Choroid plexus epithelial cell (primary cell): ENCODE results near the gene NCOA3.

Source experiments
- DNase-seq: peaks from one replicate; pipeline ENCODE4 v3.0.0-alpha.2; 2010; ENCODE audit warnings: low read depth
- H3K4me3 ChIP-seq: 2 replicates; pipeline ENCODE4 v1.5.1; 2011; ENCODE audit warnings: low read depth, mild to moderate bottlenecking, control low read depth, low read length, moderate library complexity
- TF ChIP-seq, protein P1 (sequence below): conservative IDR thresholded peaks from 2 replicates; pipeline ENCODE4 v1.5.1; 2011; ENCODE audit warnings: low read depth, mild to moderate bottlenecking, control low read depth, inconsistent platforms, low read length, moderate library complexity

The NCOA3 gene

DNA sequence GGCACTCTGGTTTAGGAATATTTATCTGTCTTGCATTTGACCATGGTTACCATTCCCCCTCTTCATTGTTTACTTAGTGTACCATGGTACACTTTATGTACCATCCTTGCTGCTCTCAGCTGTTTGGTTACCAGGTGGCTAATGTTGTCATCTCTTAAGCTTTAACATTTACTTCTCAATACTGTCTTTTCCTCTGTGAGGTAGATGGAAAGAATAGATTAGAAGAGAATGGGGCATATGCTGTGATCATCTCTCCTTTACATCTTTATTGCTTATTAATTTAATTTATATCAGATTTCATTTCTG, 109.2 kb downstream of the NCOA3 start:
- no peak overlapping the region for H3K4me3 ChIP-seq
- no peak for DNase-seq
- TF ChIP-seq, protein P1, sequence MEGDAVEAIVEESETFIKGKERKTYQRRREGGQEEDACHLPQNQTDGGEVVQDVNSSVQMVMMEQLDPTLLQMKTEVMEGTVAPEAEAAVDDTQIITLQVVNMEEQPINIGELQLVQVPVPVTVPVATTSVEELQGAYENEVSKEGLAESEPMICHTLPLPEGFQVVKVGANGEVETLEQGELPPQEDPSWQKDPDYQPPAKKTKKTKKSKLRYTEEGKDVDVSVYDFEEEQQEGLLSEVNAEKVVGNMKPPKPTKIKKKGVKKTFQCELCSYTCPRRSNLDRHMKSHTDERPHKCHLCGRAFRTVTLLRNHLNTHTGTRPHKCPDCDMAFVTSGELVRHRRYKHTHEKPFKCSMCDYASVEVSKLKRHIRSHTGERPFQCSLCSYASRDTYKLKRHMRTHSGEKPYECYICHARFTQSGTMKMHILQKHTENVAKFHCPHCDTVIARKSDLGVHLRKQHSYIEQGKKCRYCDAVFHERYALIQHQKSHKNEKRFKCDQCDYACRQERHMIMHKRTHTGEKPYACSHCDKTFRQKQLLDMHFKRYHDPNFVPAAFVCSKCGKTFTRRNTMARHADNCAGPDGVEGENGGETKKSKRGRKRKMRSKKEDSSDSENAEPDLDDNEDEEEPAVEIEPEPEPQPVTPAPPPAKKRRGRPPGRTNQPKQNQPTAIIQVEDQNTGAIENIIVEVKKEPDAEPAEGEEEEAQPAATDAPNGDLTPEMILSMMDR = no peak

DNA sequence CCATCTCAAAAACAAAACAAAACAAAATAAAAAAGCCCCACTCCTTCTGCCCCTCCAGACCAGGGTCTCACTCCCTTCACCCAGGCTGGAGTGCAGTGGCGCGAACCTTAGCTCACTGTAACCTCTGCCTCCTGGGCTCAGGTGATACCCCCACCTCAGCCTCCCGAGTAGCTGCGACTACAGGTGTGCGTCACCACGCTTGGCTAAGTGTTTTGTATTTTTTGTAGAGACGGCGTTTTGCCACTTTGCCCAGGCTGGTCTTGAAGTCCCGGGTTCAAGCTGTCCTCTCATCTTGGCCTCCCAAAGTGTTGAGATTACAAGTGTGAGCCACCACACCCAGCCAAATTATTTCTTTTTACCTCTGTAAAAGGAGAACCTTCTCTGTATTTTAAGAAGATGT, 110.1 kb downstream of the NCOA3 start:
- no peak for DNase-seq
- no peak overlapping the region for H3K4me3 ChIP-seq
- TF ChIP-seq, protein P1 = no peak

DNA sequence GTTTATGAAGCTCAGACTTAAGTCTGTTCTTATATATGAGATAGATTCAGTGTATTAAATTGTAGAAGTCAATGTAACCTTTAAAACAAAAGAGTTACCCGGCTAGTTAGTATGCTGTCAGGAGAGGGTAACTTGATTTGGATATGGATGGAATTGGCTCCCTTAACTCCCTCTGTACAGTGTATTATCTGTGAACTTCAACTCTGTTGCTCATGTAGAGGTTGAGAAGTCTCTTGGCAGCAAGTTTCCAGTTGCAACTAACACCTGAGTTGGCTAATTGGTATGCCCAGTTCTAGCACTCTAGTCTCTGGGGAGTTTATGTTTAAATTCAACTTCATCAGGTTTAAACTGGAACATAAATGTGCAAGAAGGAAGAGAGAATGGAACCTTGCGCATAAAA, 111.0 kb downstream of the NCOA3 start:
- no peak overlapping the region for H3K4me3 ChIP-seq
- DNase-seq = no peak
- TF ChIP-seq, protein P1 = no peak

DNA sequence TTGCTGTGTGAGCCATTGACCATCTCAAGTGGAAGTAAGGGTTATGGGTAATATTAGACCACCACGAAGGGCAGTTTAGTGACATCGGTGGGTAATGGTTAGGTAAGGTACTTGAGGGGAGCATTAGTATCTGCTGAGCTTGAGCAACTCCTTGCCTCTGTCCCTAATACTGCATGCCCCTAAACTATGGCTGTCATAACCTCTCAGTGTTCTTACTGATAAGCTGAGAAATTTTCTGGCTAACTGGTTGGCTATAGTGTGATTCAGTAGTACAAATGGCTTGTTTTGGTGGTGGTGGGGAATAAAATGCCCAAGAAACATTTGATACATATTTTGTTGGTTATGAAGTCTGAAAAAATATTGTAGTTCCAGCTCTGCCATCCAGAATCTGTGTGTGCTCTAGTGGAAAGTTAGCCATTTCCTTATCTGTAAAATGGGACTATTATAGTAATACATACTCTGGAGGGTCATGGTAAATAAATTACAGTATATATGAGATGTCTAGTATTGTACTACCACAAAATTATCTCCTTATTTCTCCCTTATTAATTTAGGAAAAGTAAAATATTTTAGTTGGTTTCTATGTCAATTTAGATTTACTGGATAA, 113.1 kb downstream of the NCOA3 start:
- no peak overlapping the region for H3K4me3 ChIP-seq
- no peak for DNase-seq
- TF ChIP-seq, protein P1 = no peak

DNA sequence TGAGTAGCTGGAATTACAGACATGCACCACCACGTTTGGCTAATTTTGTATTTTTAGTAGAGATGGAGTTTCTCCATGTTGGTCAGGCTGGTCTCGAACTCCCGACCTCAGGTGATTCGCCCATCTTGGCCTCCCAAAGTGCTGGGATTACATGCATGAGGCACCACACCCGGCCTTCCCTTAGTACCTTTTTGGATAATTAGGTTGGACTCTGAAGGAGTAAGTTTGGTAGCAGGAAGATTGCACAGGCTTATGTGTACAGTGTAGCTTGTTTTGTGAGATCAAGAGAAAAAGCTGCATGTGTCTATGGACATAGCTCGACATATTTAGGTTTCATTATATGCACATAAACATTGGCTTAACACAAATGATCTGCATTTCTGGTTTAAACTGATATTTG, 116.8 kb downstream of the NCOA3 start:
- TF ChIP-seq, protein P1 = no peak
- H3K4me3 ChIP-seq = no peak overlapping the region
- no peak for DNase-seq

DNA sequence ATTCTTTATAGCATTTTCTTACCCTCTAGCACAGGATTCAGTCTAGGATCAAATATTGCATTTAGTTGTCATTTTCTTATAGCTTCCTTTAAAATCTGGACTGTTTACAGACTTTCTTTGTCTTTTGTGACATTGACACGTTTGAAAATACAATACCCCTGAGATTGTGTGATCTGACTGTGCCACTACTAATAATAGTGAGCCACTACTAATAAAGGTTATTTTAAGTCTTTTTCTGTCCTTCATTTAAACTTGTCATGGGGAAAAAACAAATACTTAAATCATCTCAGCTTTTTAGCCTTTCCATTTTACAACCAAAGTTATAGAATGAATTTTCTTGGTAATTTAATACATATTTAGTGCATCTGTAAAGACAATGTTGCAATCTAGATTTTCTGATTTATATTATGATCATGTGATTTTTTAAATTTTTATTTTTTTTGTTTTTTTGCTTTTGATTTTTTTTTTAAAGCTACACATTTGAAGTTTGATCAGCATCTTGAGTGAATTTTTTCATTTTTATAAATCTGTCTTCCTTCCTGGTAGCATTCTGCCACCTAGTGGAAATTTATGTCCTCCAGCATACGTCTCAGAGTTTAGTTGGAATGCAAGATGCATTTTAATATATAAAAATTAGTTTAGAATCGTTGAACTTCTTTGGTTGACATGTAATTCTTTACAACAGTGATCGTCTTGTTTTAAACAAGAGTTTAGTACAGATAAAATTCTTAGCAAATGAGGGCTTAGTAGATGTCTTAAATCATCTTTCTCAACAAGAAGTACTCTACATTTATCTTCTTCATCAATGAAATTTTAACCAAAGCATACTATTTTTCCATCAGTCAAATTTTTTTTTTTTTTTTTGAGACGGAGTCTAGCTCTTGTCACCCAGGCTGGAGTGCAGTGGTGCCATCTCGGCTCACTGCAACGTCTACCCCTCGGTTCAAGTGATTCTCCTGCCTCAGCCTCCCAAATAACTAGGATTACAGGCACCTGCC, 119.4 kb downstream of the NCOA3 start:
- TF ChIP-seq, protein P1 = peak; percentile 73
- peak; percentile 87 for DNase-seq
- no peak overlapping the region for H3K4me3 ChIP-seq
